ENCODE data around the gene PTPRF. TPM values are rescaled to one million over a fixed set of nuclear protein-coding genes. Genes with fewer than 3 reads are reported as not detected.

The PTPRF gene
- total and polyA plus RNA-seq, 4 donors = 41.2 to 241 (median 85.6) TPM

DNA sequence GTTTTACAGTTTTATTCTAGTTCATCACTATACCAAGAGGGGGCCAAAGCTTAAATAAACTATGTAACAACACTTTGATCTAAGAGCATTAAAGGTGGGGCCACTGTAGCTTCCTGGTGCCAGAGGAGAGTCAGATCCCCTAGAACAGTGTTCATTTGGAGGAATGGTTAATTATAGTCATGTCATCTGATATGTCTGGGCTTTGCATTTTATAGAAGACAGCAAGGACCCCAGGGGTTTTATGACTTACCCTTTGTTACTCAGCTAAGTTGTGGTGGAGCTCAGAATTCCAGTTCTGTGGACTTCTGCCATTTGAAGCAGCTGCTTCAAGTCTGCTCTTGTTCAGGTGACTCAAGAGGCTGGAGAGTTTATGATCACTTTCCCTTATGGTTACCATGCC is 135.9 kb downstream of the PTPRF start (continued):
- TF ChIP-seq, protein P1, sequence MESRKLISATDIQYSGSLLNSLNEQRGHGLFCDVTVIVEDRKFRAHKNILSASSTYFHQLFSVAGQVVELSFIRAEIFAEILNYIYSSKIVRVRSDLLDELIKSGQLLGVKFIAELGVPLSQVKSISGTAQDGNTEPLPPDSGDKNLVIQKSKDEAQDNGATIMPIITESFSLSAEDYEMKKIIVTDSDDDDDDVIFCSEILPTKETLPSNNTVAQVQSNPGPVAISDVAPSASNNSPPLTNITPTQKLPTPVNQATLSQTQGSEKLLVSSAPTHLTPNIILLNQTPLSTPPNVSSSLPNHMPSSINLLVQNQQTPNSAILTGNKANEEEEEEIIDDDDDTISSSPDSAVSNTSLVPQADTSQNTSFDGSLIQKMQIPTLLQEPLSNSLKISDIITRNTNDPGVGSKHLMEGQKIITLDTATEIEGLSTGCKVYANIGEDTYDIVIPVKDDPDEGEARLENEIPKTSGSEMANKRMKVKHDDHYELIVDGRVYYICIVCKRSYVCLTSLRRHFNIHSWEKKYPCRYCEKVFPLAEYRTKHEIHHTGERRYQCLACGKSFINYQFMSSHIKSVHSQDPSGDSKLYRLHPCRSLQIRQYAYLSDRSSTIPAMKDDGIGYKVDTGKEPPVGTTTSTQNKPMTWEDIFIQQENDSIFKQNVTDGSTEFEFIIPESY (IDR thresholded peaks at IDR 0.05) = no peak
- TF ChIP-seq FOXA1 (IDR thresholded peaks at IDR 0.05) (no peak), GABPA (IDR thresholded peaks at IDR 0.05 in 1 of 2, conservative IDR thresholded peaks at IDR 0.05 in 1 of 2) (no peak), RXRA (IDR thresholded peaks at IDR 0.05) (no peak)
- TF ChIP-seq, protein P2, sequence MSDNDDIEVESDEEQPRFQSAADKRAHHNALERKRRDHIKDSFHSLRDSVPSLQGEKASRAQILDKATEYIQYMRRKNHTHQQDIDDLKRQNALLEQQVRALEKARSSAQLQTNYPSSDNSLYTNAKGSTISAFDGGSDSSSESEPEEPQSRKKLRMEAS (IDR thresholded peaks at IDR 0.05) = no peak

DNA sequence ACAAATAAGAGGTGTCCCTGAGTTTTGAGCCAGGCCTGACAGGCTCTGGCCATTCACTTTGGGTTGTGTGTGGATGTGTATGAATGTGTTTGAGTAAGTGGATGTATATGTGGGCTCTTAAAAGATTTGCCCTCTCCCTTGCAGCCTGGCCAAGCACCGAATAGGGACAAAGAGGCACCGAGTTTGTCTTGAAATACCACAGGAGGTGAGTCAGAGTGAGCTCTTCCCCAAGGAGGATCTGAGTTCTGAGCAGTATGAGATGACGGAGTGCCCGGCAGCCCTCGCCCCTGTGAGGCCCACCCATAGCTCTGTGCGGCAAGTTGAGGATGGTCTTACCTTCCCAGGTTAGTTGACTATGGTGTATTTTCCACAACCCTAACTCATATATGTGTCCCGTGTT is 138.3 kb downstream of the PTPRF start:
- no peak for DNase-seq (ENCODE audit: low spot score)
- no peaks in the 10 kb centered on the region for H3K9me3 ChIP-seq (ENCODE audit: control insufficient read depth in 4 of 4, low read length in 3 of 4)
- H3K27ac ChIP-seq (ENCODE audit: low read depth in 1 of 2, low read length in 2 of 2) = no peak overlapping the region
- H3K4me3 ChIP-seq (ENCODE audit: low read depth in 1 of 3, low read length in 3 of 3) = no peak overlapping the region
- no peak for TF ChIP-seq FOXA1 (IDR thresholded peaks at IDR 0.05)
- no peak for TF ChIP-seq FOXA2 (IDR thresholded peaks at IDR 0.05)
- no peak for TF ChIP-seq HNF4A (conservative IDR thresholded peaks at IDR 0.05)
- TF ChIP-seq, protein P1 (IDR thresholded peaks at IDR 0.05) = no peak
- TF ChIP-seq EGR1 (IDR thresholded peaks at IDR 0.05; ENCODE audit: low read depth in 2 of 2) = no peak
- TF ChIP-seq RXRA (IDR thresholded peaks at IDR 0.05) = no peak
- no peak for TF ChIP-seq TAF1 (conservative IDR thresholded peaks at IDR 0.05)
- TF ChIP-seq RAD21 (IDR thresholded peaks at IDR 0.05) = no peak
- no peak for TF ChIP-seq YY1 (IDR thresholded peaks at IDR 0.05)
- TF ChIP-seq, protein P3, sequence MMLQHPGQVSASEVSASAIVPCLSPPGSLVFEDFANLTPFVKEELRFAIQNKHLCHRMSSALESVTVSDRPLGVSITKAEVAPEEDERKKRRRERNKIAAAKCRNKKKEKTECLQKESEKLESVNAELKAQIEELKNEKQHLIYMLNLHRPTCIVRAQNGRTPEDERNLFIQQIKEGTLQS (IDR thresholded peaks at IDR 0.05) = no peak
- no peak for TF ChIP-seq HNF4G (IDR thresholded peaks at IDR 0.05)
- no peak for TF ChIP-seq NR2F2 (IDR thresholded peaks at IDR 0.05)
- TF ChIP-seq, protein P2 (IDR thresholded peaks at IDR 0.05) = no peak
- TF ChIP-seq, protein P4, sequence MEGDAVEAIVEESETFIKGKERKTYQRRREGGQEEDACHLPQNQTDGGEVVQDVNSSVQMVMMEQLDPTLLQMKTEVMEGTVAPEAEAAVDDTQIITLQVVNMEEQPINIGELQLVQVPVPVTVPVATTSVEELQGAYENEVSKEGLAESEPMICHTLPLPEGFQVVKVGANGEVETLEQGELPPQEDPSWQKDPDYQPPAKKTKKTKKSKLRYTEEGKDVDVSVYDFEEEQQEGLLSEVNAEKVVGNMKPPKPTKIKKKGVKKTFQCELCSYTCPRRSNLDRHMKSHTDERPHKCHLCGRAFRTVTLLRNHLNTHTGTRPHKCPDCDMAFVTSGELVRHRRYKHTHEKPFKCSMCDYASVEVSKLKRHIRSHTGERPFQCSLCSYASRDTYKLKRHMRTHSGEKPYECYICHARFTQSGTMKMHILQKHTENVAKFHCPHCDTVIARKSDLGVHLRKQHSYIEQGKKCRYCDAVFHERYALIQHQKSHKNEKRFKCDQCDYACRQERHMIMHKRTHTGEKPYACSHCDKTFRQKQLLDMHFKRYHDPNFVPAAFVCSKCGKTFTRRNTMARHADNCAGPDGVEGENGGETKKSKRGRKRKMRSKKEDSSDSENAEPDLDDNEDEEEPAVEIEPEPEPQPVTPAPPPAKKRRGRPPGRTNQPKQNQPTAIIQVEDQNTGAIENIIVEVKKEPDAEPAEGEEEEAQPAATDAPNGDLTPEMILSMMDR (IDR thresholded peaks at IDR 0.05; ENCODE audit: low read depth, low read length, missing input control) = no peak
- TF ChIP-seq, protein P5, sequence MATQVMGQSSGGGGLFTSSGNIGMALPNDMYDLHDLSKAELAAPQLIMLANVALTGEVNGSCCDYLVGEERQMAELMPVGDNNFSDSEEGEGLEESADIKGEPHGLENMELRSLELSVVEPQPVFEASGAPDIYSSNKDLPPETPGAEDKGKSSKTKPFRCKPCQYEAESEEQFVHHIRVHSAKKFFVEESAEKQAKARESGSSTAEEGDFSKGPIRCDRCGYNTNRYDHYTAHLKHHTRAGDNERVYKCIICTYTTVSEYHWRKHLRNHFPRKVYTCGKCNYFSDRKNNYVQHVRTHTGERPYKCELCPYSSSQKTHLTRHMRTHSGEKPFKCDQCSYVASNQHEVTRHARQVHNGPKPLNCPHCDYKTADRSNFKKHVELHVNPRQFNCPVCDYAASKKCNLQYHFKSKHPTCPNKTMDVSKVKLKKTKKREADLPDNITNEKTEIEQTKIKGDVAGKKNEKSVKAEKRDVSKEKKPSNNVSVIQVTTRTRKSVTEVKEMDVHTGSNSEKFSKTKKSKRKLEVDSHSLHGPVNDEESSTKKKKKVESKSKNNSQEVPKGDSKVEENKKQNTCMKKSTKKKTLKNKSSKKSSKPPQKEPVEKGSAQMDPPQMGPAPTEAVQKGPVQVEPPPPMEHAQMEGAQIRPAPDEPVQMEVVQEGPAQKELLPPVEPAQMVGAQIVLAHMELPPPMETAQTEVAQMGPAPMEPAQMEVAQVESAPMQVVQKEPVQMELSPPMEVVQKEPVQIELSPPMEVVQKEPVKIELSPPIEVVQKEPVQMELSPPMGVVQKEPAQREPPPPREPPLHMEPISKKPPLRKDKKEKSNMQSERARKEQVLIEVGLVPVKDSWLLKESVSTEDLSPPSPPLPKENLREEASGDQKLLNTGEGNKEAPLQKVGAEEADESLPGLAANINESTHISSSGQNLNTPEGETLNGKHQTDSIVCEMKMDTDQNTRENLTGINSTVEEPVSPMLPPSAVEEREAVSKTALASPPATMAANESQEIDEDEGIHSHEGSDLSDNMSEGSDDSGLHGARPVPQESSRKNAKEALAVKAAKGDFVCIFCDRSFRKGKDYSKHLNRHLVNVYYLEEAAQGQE (IDR thresholded peaks at IDR 0.05) = no peak
- TF ChIP-seq GABPA (IDR thresholded peaks at IDR 0.05 in 1 of 2, conservative IDR thresholded peaks at IDR 0.05 in 1 of 2) = no peak
- TF ChIP-seq SP1 (IDR thresholded peaks at IDR 0.05) = no peak
- TF ChIP-seq JUND (IDR thresholded peaks at IDR 0.05) = no peak
- WGBS = 95% methylated on average over 7 of the region's 7 CpGs
- no peaks in the 10 kb centered on the region for H3K27me3 ChIP-seq (ENCODE audit: control insufficient read depth in 4 of 4, insufficient read depth in 4 of 4, low read length in 3 of 4)
- H3K36me3 ChIP-seq (ENCODE audit: control insufficient read depth in 4 of 4, insufficient read depth in 3 of 4, low read depth in 1 of 4, low read length in 3 of 4) = peaks cover 29 to 90% (median 71%) of the 10 kb centered on the region in 4 donors
- peaks cover 0 to 10% (median 4%) of the 10 kb centered on the region in 4 donors for H3K4me1 ChIP-seq (ENCODE audit: control insufficient read depth in 4 of 4, insufficient read depth in 4 of 4, low read length in 3 of 4)
- H3K9ac ChIP-seq (ENCODE audit: low read depth in 1 of 2, low read length in 2 of 2) = no peak overlapping the region
